NCI-H2107 treated with DMSO at 0.1 percent for 48 hours (cell line): ENCODE measurements around the gene PTPRM.
"Not testable (repeated sequence)": the region's sequence is repeated elsewhere in the genome, so short reads cannot be mapped to it uniquely, and the experiment has no call there.

Experiments
- DNase-seq: peaks from one replicate; lab custom pipeline; 2025; ENCODE audit not compliant: unreplicated experiment; lab: John Stamatoyannopoulos, UW

Gene PTPRM

DNA sequence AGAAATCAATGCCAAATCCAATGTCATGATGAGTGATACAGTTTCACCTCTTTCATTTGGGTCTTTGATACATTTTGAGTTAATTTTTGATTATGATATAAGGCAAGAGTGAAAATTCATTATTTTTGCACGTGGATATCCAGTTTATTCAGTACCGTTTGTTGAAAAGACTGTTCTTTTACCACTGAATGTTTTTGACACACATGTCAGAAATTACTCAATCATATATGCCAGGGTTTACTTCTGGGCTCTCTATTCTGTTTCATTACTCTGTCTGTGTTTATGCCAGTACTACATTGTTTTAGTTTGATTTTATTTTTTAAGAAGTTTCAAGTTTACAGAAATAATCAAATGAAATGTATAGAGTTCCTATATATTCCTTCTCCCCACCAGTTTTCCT is 154.4 kb downstream of the PTPRM start:
- DNase-seq, result no peak

DNA sequence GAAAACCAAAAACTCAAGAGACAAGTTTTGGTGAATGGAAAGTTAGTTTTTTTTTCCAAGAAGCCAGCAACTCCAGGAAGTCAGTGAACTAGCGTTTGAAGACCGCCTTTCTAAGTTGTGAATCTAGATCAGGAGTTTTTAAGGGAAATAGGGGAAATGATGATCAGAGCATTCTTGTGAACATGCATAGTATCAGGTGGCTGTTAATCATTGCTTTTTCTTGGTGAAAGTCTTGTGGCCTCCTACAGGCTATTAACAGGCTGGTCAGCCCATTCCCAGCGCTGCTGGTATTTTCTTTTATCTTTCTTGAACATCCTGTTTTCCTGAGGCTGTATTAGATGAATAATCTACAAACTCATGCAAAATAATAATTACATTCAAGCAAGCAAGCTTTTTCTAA is 155.8 kb downstream of the PTPRM start:
- DNase-seq, result no peak

DNA sequence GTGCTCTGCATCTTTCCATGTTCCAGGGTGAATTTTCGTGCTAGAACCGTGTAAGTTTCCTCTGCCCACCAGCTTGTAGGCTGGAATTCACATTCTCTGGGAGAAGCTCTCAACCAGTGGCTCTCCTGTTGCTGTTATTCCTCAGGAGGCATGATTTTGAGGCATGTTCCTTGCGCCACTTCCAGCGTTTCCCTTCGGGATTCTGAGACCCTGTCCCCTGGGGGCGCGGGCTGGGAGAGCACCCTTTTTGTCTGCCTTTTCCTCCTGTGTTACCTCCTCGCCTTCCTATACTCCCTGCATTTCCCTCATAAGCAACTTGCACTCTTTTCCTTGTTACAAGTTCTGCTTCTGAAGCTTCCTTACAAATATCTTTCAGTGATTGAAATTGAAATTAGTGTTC is 156.4 kb downstream of the PTPRM start:
- DNase-seq, result no peak

GRCh38 chr18:7725473-7725872 is 158.4 kb downstream of the PTPRM start:
- no peak for DNase-seq

GRCh38 chr18:7725897-7726296 is 158.8 kb downstream of the PTPRM start:
- no peak for DNase-seq

- no peak for DNase-seq
Measured at GRCh38 chr18:7726522-7726921, 159.4 kb downstream of the PTPRM start.

GRCh38 chr18:7727361-7728076 is 160.4 kb downstream of the PTPRM start:
- DNase-seq, result no peak

DNA sequence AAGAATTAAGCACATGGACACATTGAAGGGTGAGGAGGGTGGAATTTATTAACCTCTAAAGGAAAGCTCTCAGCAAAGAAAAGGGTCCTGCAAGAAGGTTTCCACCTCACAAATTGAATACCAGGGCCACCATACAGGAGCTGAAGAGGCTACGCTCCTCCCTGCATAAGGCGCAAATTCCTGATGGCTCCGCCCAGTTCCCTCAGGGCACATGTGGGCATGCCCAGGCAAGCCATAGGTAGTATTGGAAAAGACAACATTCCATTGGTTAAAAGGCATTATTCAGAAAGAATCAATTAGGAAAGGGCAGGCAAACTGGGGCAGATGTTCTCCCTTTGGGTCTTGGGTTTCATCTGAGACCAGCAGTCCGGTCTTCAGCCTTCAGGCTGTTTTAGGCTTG is 161.2 kb downstream of the PTPRM start:
- DNase-seq, result no peak

DNA sequence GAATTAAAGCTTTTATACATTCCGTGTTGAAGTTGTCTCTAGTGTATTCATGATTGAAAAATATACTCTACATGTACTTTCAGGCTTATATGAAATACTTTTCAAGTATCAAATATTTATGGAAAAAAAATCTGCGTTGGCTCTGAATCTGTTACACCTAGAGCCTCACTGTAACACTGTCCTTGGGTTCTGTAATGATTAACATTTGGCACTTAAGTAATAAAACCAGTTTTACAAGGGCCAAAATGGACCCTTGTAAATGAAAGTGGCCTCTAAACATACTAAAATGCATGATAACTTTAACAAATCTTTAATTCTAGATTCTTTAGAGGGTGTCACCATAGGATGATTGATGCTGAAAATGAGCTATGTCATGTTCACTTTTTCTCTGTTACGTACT is 162.8 kb downstream of the PTPRM start:
- DNase-seq, result no peak

- DNase-seq, result no peak
Measured at GRCh38 chr18:7730682-7731081, 163.6 kb downstream of the PTPRM start.

GRCh38 chr18:7733642-7734041 is 166.5 kb downstream of the PTPRM start:
- DNase-seq, result no peak

DNA sequence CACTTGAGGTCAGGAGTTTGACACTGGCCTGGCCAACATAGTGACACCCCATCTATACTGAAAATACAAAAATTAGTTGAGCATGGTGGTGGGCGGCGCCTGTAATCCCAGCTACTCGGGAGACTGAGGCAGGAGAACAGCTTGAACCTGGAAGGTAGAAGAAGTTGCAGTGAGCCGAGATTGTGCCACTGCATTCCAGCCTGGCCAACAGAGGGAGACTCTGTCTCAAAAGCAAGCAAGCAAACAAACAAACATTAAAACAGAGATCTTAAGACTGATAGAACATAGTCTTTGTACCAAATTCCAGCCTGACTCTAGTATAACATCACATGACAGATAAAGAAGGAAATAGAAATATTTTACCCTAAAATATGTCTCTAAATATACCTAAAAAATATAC is 168.1 kb downstream of the PTPRM start:
- no peak for DNase-seq

DNA sequence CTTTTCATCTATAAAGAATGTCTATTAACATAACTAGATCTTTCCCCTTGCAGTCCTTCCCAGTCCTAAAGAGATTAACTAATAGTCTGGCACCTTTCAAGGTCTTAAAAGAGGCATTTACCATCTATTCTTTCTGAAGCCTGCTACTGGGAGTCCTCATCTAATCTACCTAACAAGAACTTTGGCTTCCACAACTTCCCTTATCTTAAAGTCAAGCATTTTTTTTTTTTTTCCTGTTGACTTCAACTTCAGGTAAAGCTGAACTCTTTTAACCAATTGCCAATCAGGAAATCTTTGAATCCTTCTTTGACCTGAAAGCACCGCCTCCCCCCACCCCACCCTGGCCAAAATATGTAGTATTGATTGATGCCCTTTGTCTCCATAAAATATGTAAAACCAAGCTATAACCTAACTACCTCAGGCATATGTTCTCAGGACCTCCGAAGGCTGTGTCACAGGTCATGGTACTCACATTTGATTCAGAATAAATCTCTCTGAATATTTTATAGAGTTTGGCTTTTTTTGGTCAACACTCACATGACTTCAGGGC is 168.6 kb downstream of the PTPRM start:
- no peak for DNase-seq

- DNase-seq, result not testable (repeated sequence)
Measured at GRCh38 chr18:7736526-7736925, 169.4 kb downstream of the PTPRM start.

DNA sequence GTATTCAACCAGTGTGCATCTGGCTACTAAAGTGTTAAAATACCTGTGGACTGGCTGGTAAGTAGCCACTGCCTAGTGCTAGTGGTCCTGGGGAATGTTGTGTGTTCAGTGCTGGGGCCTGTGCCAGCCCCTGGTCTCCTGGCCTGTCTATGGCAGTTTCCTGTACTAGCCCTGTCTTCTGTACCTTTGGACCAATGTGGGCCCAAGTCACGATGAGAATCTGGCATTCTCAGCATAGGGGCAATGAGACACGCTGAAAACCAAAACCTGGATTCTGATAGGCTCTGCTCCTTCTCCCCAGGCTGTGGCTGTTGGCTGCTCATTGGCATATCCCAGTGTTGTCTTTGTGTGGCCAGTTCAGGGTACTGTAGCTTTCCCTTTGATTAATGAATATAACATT is 170.4 kb downstream of the PTPRM start:
- no peak for DNase-seq

DNA sequence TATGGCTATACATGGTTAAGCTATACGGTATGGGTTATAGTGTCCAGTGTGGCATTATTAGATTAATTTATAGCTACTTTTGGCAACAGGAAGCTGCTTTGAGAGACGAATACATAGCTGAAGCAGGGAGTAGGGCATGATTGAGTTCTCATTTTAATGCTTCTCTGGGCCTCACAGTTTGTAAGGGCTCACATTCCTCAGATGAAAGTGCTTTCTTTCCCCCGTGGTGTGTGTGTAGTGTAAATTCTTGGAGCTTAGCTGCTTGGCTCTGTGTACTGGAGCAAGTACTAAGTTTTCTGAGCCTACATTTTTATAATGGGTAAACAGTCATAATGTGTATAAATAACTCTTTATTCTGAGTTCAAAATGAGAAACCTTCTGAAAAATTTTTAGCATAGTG is 173.7 kb downstream of the PTPRM start:
- no peak for DNase-seq

- no peak for DNase-seq
Measured at GRCh38 chr18:7741640-7742039, 174.5 kb downstream of the PTPRM start.

DNA sequence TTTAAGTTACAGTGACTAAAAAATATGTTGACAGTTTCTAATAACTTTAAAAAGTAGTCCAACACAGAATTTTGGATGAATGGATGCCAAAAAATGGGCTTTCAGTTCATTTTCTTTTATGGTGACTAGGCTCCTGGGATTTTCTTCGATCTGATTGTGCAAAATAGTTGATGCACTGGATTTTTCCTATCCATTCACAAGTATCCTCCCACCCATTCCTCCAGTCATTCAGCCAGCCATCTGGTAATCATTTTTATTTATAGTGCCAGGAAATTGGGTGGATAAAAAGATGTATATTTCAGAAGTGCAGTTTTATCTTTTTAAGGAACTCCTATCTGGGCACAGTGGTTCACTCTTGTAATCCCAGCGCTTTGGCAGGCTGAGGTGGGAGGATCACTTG is 175.1 kb downstream of the PTPRM start:
- DNase-seq, result no peak

GRCh38 chr18:7743256-7743655 is 176.1 kb downstream of the PTPRM start:
- DNase-seq, result no peak

DNA sequence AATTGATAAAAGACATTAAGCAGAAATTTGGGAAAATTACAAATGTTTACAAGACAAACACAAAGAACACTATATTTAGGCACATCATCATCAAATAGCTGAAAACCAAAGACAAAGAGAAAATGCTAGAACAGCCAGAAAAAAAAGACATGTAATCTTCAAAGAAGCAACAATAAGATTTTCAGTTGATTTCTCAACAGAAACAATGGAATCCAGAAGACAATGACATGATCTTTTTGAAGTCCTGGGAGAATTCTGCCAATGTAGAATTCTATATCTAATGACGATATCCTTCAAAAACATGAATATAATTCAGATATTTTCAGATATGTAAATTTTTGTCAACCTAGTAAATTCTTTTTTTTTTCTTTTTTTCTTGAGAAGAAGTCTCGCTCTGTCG is 179.0 kb downstream of the PTPRM start:
- no peak for DNase-seq

GRCh38 chr18:7748251-7749007 is 181.3 kb downstream of the PTPRM start:
- no peak for DNase-seq

- DNase-seq, result no peak
Measured at GRCh38 chr18:7749008-7749405, 181.9 kb downstream of the PTPRM start.
